NAMALWA (cell line): Measurements from ENCODE around the gene THAP4.

Experiments
- DNase-seq: peaks from one replicate; pipeline ENCODE4 v3.0.0-alpha.2; 2015; ENCODE audit warnings: low spot score

THAP4 gene

GRCh38 chr2:241638940-241639339, 2.0 kb upstream of the THAP4 start:
- no peak for DNase-seq

- peak; percentile 53 for DNase-seq
Measured at GRCh38 chr2:241637795-241638660, 1.1 kb upstream of the THAP4 start.

DNA sequence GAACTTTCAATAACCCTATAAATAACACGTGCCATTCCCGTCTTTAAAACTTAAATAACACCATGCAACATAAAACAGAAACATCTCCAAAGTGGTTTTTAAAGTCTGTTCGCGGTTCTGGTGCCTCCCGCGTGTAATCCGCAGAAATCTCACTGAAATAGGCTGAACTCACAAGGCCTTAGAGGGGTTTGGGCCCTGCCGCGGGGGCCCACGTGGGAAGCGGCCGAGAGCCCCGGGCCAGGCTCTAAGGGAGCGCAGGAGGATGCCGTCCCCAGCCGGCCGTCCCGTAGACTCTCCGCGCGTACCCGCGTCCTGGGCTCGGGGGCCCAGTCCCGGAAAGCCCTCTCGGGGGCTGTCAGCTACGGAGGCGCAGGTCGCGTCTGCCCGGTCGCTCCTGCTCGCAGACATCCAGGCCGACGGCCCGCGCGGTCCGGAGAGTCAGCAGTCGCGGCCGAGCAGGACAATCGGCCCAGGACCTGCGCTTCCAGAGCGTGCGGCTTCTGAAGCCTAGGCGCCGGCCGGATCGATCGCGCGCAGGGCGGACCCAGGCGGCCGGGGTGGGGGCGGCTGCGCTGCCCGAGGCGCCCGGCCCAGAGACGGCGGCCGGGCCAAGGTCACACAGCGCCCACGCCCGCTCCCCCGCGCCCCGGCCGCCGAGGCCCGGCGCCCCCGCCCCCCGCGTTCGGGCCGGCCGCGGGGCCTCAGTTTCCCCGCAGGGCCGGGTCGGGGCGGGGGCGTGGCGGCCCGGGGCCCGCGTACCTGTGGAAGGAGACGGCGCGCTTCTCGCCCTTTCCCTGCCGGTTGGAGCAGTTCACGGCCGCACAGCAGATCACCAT, 558 bp downstream of the THAP4 start:
- peak; percentile 44 for DNase-seq

DNA sequence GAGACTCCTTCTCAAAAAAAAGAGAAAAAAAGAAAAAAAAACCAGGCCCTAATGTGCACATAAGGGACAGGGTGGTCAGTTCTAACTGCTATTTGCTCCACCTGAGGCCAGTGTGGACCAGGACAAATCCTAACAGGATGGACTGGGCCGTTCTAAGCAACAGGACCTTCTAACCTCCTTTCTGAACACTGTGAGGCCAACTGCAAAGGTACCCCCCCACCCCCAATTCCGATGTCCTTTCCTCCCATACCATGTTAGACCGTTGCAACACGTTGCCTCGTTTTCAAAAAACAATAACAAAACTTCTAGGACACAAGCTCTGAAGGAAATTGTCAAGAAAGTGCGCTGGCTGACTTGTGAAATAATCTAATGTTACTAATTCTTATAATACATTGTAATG, 1.2 kb downstream of the THAP4 start:
- no peak for DNase-seq

DNA sequence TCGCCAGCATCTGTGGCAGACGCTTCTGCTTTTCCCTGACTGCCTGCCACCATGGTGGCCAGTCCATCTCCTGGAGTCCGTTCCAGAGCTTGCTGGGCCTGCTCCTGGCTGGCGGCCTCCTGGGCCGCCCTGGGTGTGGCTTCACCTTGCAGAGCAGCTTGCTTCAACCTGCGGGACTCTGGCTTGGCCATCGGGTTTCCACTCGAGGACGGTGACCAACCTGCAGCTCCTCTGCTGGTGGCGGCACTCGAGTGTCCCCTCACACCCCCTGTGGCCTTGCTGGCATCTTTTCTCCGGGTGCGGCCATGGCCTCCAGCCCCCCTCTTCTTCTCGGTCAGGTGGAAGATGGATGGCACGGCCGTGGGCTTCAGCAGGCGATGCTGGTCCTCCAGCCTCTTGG, 3.4 kb downstream of the THAP4 start:
- no peak for DNase-seq

GRCh38 chr2:241632478-241633325, 4.3 kb downstream of the THAP4 start:
- DNase-seq = no peak

- DNase-seq = no peak
Measured at GRCh38 chr2:241629762-241630435, 7.1 kb downstream of the THAP4 start.

DNA sequence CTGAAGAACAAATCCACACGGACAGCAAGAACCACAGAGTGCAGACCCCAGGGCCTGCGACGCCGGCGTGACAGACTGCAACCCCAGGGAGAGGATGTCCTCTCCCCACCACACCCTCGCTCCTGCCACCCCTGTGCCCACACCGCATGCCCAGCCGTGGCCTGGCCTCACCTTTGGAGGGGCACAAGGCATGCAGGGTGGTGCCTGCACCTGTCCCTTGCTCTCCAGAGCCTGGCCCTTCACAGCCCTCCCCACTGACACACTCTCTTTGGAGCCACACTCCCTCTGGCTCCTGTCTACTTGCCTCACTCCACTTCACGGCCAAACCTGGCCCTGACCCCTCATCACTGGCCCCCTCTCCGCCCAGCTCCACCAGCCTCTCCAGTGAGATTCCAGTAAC, 9.3 kb downstream of the THAP4 start:
- DNase-seq = no peak

GRCh38 chr2:241620419-241620769, 16.6 kb downstream of the THAP4 start:
- DNase-seq = no peak

- no peak for DNase-seq
Measured at GRCh38 chr2:241619597-241620418, 17.1 kb downstream of the THAP4 start.

GRCh38 chr2:241618829-241619228, 18.1 kb downstream of the THAP4 start:
- no peak for DNase-seq

DNA sequence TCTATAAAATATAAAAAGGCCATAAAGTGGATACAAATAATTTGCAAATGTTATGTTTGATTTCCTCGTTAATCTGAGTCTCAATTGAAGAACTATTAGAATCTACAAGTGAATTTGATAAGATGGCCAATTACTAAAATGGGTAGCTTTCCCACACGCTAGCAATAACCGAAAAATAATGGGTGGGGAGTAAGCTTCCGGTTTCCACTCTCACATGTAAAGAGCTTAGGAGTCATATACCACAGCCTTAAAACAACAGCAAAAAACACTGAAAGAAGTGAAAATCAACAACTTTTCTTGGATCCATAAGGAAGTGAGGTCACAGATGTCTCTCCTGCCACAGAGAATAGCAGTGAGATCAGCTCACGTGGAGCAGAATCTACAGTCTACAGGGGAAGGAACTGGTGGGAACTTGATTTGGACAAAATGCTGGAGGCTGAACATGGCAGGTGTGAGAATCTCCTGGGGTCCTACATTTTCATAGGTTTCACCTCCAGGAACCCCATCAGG, 18.6 kb downstream of the THAP4 start:
- DNase-seq = no peak

GRCh38 chr2:241617431-241618154, 19.4 kb downstream of the THAP4 start:
- peak; percentile 72 for DNase-seq

DNA sequence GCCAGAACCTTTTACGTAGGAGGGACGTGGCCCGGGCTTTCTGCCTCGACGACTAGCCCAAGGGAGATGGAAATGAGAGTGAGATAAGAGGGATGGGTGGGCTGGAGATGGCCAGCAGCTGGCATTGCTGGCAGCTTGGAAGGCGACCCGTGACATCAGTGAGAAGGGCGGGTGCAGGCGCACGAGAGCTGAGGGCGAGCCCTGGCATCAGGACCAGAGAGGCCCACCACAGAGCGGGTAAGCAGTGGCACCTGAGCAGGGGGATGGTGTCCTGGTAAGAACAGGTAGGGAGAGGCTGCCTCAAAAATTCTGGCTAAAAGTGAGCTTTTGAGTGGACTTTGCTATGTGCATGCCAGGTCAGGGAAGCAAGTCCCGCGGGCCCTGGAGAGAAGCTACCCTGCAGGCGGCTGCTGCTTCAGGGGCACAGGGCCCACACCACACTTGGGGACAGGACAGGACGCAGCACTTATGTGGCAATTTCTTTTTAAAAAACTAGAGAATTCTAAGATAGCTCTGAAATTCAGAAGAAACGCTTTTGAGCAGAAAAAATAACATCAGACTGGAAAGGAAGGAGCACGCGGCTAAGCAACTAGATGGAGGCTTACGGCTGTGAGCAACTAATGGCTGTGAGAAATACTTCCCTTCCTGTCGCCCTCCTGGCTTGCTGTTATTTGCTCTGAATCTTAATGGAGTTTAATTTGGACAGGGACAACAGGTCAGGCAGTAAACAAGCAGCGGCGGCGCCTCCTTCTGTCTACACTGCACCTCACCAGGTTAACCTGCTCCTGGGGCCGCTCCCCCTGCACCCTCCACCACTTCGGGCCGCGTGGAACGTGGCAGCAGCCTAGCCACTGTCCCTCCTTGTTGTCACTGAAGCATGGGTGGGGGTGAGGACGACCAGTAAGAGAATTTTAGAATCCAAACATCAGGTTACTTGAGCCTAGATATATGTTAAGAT, 20.5 kb downstream of the THAP4 start:
- DNase-seq = no peak

DNA sequence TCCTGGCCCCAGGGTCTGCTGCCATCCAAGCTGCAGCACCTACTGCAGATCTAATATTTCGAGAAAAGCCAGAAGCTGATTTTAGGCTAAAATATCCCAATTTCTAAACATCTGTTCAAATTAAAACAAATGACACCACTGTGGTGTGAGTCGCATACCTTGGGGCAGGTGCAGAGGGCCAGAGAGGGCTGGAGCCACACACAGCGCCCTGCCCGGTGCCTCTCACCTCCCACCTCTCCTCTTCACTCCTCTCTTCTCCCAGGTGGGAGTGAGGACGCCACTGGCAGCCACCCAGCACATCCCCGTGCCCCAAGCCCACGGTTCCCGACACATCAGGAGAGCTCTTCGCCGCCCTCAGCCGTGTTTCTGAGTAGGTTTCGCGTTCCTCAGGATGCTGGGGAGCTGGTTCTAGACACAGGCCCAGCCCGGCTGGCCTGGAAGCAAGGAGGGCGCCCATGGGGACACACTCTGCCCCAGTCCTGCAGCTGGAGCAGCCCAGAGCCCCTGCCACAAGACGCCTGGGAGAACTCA, 21.4 kb downstream of the THAP4 start:
- no peak for DNase-seq

DNA sequence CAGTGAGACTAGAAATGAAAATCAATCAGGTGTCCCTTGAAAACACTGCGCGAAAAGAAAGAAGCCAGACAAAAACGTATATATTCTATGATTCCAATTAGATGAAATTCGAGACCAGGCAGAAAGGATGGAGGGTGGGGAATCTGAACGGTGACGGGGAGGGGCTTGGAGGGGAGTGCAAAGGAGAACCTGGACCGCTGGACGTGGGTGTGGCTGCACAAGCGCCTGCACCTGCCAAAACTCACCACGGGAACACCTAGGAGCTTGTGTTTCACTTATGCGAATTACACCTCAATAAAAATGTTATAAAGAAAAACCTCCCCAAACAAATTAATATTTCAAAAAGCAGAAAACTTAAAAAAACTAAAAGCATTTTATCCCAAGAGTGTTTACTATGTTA, 21.9 kb downstream of the THAP4 start:
- no peak for DNase-seq

- DNase-seq = no peak
Measured at GRCh38 chr2:241613017-241613780, 23.8 kb downstream of the THAP4 start.
